ENCODE measurements around the gene TUBB6.

The TUBB6 gene

GRCh38 chr18:12307701-12308385 is at the start of gene TUBB6:
Gene TUBB6, plus strand, starts transcription at chr18:12308241. Its CDS starts 52 bp downstream, at chr18:12308293.
- peak; percentile 70 to 75 for DNase-seq

GRCh38 chr18:12258719-12259705 is 49.0 kb upstream of the TUBB6 start:
- DNase-seq = no peak

- no peak for DNase-seq
These were observed 45.3 kb upstream of the TUBB6 start for GRCh38 chr18:12262748-12263147.

- DNase-seq = no peak
These were observed 43.2 kb upstream of the TUBB6 start for GRCh38 chr18:12264864-12265263.

GRCh38 chr18:12271376-12272235 is 36.4 kb upstream of the TUBB6 start:
- peak; percentile 21 to 62 for DNase-seq

- DNase-seq = no peak
These were observed 33.2 kb upstream of the TUBB6 start for GRCh38 chr18:12274793-12275192.

GRCh38 chr18:12276736-12277554 is 31.1 kb upstream of the TUBB6 start:
- no peak for DNase-seq

- no peak for DNase-seq
These were observed 29.8 kb upstream of the TUBB6 start for GRCh38 chr18:12278215-12278671.

- peak in 1 of 2 donors; percentile 14 for DNase-seq
These were observed 29.0 kb upstream of the TUBB6 start for GRCh38 chr18:12278741-12279682.

GRCh38 chr18:12279781-12280531 is 28.1 kb upstream of the TUBB6 start:
- DNase-seq = no peak

GRCh38 chr18:12281861-12282260 is 26.2 kb upstream of the TUBB6 start:
- no peak for DNase-seq

GRCh38 chr18:12282442-12283039 is 25.5 kb upstream of the TUBB6 start:
- DNase-seq = no peak

GRCh38 chr18:12283256-12283655 is 24.8 kb upstream of the TUBB6 start:
- no peak for DNase-seq

- DNase-seq = no peak
These were observed 24.4 kb upstream of the TUBB6 start for GRCh38 chr18:12283666-12284065.

- DNase-seq = no peak
These were observed 20.8 kb upstream of the TUBB6 start for GRCh38 chr18:12287131-12287681.

- no peak for DNase-seq
These were observed 20.2 kb upstream of the TUBB6 start for GRCh38 chr18:12287684-12288402.

GRCh38 chr18:12288403-12288755 is 19.7 kb upstream of the TUBB6 start:
- no peak for DNase-seq

- no peak for DNase-seq
These were observed 18.0 kb upstream of the TUBB6 start for GRCh38 chr18:12290086-12290485.

- no peak for DNase-seq
These were observed 16.9 kb upstream of the TUBB6 start for GRCh38 chr18:12291161-12291560.

Data from bone marrow (tissue), 2 donors.